Activated T-cell treated with anti-CD3 and anti-CD28 coated beads, Interleukin-2, amount 50 U/mL, for 4 hours (primary cell): Measurements from ENCODE around the gene NRP1. TPM values are rescaled to one million over a fixed set of nuclear protein-coding genes. Genes with fewer than 3 reads are reported as not detected.

ENCODE experiments used
- ATAC-seq, 2 donors: fragments of 200-7000 bp; cut with Tn5 transposase; one replicate each; pipeline ENCODE4 v1.10.0; 2021
- DNase-seq: peaks from one replicate; pipeline ENCODE4 v3.0.0-alpha.2; 2020
- H3K27me3 Mint-ChIP-seq: one replicate; pipeline ENCODE4 v1.8.0; 2021; ENCODE audit warnings: low read depth, mixed read lengths
- H3K36me3 Mint-ChIP-seq: one replicate; pipeline ENCODE4 v1.8.0; 2022; ENCODE audit warnings: mixed read lengths; ENCODE audit not compliant: insufficient read depth
- H3K4me1 Mint-ChIP-seq: one replicate; pipeline ENCODE4 v1.8.0; 2021; ENCODE audit warnings: low read depth, mixed read lengths
- H3K4me3 Mint-ChIP-seq: one replicate; pipeline ENCODE4 v1.8.0; 2021; ENCODE audit warnings: mild to moderate bottlenecking, moderate library complexity, mixed read lengths
- H3K9me3 Mint-ChIP-seq: one replicate; pipeline ENCODE4 v1.8.0; 2021; ENCODE audit warnings: mixed read lengths
- total RNA-seq, 3 donors: library from RNA; stranded (reverse); gene quantifications; one replicate each; pipeline ENCODE4 v1.2.1, GENCODE V29; 2021

Gene NRP1
- total RNA-seq, 3 donors from 2014 or later, result 3.5 to 4.5 (median 4.0) TPM

DNA sequence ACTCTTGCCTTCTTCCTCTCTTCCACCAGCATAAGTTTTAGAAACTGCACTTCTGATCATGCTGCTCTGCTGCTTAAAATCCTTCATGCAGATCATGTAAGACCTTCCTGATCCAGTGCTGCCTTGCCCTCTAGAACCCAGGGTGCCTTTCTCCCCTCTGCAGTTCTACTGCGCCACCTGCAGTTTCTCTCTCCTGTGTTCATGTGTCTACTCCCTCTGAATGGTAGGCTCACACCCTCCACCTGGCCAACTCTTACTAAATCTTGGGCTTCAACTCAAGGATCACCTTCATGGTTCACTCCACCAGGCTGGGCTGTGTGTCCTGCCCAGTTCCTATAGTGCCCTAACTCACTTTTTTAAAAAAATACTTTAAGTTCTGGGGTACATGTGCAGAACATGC, 201.8 kb downstream of the NRP1 start:
- Mint-ChIP-seq H3K4me3 (no peak overlapping the region), H3K9me3 (no peaks in the 10 kb centered on the region), H3K4me1 (peaks cover 88% of the 10 kb centered on the region), H3K36me3 (peaks cover 1% of the 10 kb centered on the region), H3K27me3 (no peaks in the 10 kb centered on the region)
- DNase-seq (peak; percentile 23), ATAC-seq (no peak)

DNA sequence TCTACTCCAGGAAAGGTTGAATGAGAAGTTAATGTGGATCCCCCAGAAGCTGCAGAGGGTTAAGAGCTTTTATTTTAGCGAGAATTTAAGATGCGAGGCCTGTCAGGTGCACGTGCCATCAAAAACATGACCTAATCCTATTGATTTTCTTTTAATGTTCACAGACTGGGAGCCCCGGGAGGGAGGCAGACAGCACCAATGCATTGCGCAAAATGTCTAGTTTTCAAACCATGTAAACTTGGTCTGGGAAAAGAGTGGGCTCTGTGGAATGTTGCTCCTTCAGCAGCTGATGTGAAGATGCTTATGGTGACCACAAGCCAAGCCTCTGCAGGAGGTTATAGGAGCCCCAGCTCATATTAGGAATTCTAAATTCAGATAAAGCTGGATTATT, 204.5 kb downstream of the NRP1 start:
- no peak overlapping the region for H3K4me3 Mint-ChIP-seq

DNA sequence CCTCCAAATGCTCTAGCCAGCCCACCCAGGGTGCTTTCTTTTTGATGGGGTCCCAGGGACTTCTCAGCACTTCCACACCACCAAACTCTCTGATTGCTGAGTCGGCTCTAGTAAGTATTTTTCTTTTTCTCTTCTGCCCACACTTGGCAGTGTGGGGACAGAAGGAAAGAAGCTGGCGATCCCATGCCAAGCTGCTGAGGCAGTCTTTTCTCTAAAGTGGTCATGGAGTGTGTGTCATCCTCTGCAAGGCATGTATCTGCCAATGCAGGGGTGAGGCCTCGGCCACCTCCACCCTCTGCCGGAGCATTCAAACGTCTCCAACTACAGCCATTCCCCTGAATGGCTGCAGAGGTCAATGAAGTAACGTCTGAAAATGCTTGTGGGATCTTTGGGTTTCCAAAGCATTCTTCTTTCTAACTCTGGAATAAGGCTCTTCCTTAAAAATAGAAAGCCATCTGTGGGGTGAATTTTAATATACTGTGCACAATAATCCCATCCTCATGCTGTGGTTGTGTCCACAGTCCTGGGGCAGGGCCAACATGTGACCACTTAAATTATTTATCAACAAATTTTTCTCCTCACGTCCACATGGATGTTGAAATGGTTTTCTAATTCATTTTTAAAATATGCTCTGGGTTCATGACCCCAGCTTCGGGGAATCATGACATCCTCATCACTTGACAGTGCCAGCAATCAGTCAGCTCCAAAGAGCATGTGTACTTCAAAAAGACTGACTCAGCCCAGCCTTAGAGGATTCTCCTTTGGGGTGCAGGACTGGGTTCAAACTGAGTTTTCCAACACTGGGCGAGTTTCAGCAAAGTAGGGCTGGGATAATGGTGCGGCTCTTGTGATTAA, 205.1 kb downstream of the NRP1 start:
- no peak for DNase-seq
- Mint-ChIP-seq H3K4me3 (no peak overlapping the region), H3K27me3 (no peaks in the 10 kb centered on the region), H3K36me3 (peaks cover 1% of the 10 kb centered on the region), H3K9me3 (no peaks in the 10 kb centered on the region), H3K4me1 (peaks cover 86% of the 10 kb centered on the region)
- ATAC-seq, result no peak

More for the DNA sequence above, 204.5 kb downstream of the NRP1 start:
- Mint-ChIP-seq H3K27me3 (no peaks in the 10 kb centered on the region), H3K9me3 (no peaks in the 10 kb centered on the region), H3K36me3 (peaks cover 1% of the 10 kb centered on the region), H3K4me1 (peaks cover 90% of the 10 kb centered on the region)
- ATAC-seq (no peak), DNase-seq (no peak)

- H3K27me3 Mint-ChIP-seq, result no peaks in the 10 kb centered on the region
- no peak for DNase-seq
- ATAC-seq, result no peak
- no peaks in the 10 kb centered on the region for H3K36me3 Mint-ChIP-seq
- H3K4me1 Mint-ChIP-seq, result peaks cover 83% of the 10 kb centered on the region
- no peaks in the 10 kb centered on the region for H3K9me3 Mint-ChIP-seq
- H3K4me3 Mint-ChIP-seq, result no peak overlapping the region
These were observed 206.8 kb downstream of the NRP1 start for GRCh38 chr10:33127622-33128021.
